Stomach (tissue), 4 donors: ENCODE results near the gene NFYB.

ENCODE experiments used
- EP300 ChIP-seq: sonication (generic); formaldehyde crosslinking; IDR thresholded peaks from one replicate; pipeline ENCODE4 v1.6.1; 2017; ENCODE audit warnings: antibody characterized with exemption
- POLR2A ChIP-seq, 4 donors: fragments of 450-650 bp; IDR thresholded peaks; one replicate each; pipeline ENCODE4 v1.6.1; 2016; ENCODE audit warnings: antibody characterized with exemption in 4 of 4, control low read depth in 2 of 4, mild to moderate bottlenecking in 1 of 4, moderate library complexity in 1 of 4
- TF ChIP-seq, protein P1 (sequence below), 7 experiments: fragments of 450-650 bp in 4 of 7; fragments of 200-600 bp in 3 of 7; sonication (generic) in 3 of 7; IDR thresholded peaks; one replicate each; pipeline ENCODE4 v1.5.1; 2016 to 2019; ENCODE audit warnings: antibody characterized with exemption in 7 of 7, control low read depth in 2 of 7, mild to moderate bottlenecking in 1 of 7

DNA sequence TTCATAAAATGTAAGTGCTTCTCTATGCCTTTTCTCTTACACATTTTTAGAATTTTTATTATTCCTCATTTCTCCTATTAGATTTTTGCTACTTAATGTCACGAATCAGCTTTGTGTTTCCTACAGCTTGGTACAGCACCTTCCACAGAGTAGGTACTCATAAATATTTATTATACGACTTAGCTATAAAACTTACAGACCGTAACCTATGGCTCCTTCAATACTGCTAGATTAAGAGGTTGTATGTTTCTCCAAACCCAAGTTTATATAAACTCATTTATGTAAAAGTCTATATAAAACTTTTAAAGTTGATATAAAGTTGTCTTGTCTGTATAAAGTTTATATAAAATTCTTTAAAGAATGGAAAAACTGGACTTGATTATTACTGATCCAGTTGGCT is 11.5 kb downstream of the NFYB start:
- TF ChIP-seq, protein P1, sequence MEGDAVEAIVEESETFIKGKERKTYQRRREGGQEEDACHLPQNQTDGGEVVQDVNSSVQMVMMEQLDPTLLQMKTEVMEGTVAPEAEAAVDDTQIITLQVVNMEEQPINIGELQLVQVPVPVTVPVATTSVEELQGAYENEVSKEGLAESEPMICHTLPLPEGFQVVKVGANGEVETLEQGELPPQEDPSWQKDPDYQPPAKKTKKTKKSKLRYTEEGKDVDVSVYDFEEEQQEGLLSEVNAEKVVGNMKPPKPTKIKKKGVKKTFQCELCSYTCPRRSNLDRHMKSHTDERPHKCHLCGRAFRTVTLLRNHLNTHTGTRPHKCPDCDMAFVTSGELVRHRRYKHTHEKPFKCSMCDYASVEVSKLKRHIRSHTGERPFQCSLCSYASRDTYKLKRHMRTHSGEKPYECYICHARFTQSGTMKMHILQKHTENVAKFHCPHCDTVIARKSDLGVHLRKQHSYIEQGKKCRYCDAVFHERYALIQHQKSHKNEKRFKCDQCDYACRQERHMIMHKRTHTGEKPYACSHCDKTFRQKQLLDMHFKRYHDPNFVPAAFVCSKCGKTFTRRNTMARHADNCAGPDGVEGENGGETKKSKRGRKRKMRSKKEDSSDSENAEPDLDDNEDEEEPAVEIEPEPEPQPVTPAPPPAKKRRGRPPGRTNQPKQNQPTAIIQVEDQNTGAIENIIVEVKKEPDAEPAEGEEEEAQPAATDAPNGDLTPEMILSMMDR (IDR thresholded peaks at IDR 0.05), result no peak
- TF ChIP-seq EP300 (no peak), POLR2A (IDR thresholded peaks at IDR 0.05) (no peak)
